Astrocyte (in vitro differentiated cells and primary cell): Measurements from ENCODE around the gene BCL7A. TPM values are rescaled to one million over a fixed set of nuclear protein-coding genes. Genes with fewer than 3 reads are reported as not detected.

Source experiments
- DNase-seq: peaks from one replicate; pipeline ENCODE4 v3.0.0-alpha.2; 2010; ENCODE audit warnings: low read depth
- FAIRE-seq: peaks from 2 replicates; lab custom pipeline; 2011; peaks lifted over from hg19 to GRCh38; lab: Jason Lieb, UNC
- H2AFZ ChIP-seq: 2 replicates; pipeline ENCODE4 v1.6.0; 2012; ENCODE audit warnings: low read depth, low read length, inconsistent platforms
- H3K27ac ChIP-seq: 2 replicates; pipeline ENCODE4 v1.5.1; 2011; ENCODE audit warnings: low read depth, low read length, inconsistent platforms
- H3K27me3 ChIP-seq: 2 replicates; pipeline ENCODE4 v1.6.0; 2011; ENCODE audit warnings: low read length, inconsistent platforms; ENCODE audit not compliant: insufficient read depth
- H3K36me3 ChIP-seq: 2 replicates; pipeline ENCODE4 v1.5.1; 2011; ENCODE audit warnings: low read length, inconsistent platforms; ENCODE audit not compliant: insufficient read depth
- H3K4me1 ChIP-seq: 2 replicates; pipeline ENCODE4 v1.5.1; 2011; ENCODE audit warnings: low read length, inconsistent platforms; ENCODE audit not compliant: insufficient read depth
- H3K4me2 ChIP-seq: 2 replicates; pipeline ENCODE4 v1.6.0; 2012; ENCODE audit warnings: low read length, inconsistent platforms
- H3K4me3 ChIP-seq: 2 replicates; pipeline ENCODE4 v1.5.1; 2011; ENCODE audit warnings: low read depth, mild to moderate bottlenecking, low read length, inconsistent platforms; ENCODE audit not compliant: insufficient read depth
- H3K79me2 ChIP-seq: 2 replicates; pipeline ENCODE4 v1.6.0; 2012; ENCODE audit warnings: mild to moderate bottlenecking, low read length, inconsistent platforms; ENCODE audit not compliant: insufficient read depth
- H3K9ac ChIP-seq: 2 replicates; pipeline ENCODE4 v1.6.0; 2012; ENCODE audit warnings: mild to moderate bottlenecking, low read length, inconsistent platforms
- H3K9me3 ChIP-seq: 2 replicates; pipeline ENCODE4 v1.5.1; 2012; ENCODE audit warnings: low read depth, mild to moderate bottlenecking, low read length, inconsistent platforms; ENCODE audit not compliant: insufficient read depth
- H4K20me1 ChIP-seq: 2 replicates; pipeline ENCODE4 v1.6.0; 2012; ENCODE audit warnings: low read length, inconsistent platforms; ENCODE audit not compliant: insufficient read depth
- H3K27ac Mint-ChIP-seq: one replicate; pipeline ENCODE4 v1.8.0; 2021; ENCODE audit warnings: mild to moderate bottlenecking, mixed read lengths; ENCODE audit not compliant: unreplicated experiment
- H3K27me3 Mint-ChIP-seq: one replicate; pipeline ENCODE4 v1.8.0; 2021; ENCODE audit warnings: low read depth, mixed read lengths; ENCODE audit not compliant: unreplicated experiment
- H3K36me3 Mint-ChIP-seq: one replicate; pipeline ENCODE4 v1.8.0; 2021; ENCODE audit warnings: low read depth, mixed read lengths; ENCODE audit not compliant: unreplicated experiment
- H3K4me1 Mint-ChIP-seq: one replicate; pipeline ENCODE4 v1.8.0; 2021; ENCODE audit warnings: low read depth, mixed read lengths; ENCODE audit not compliant: unreplicated experiment
- H3K4me3 Mint-ChIP-seq: one replicate; pipeline ENCODE4 v1.8.0; 2021; ENCODE audit warnings: mild to moderate bottlenecking, moderate library complexity, mixed read lengths; ENCODE audit not compliant: unreplicated experiment
- H3K9me3 Mint-ChIP-seq: one replicate; pipeline ENCODE4 v1.8.0; 2021; ENCODE audit warnings: mild to moderate bottlenecking, mixed read lengths; ENCODE audit not compliant: unreplicated experiment
- EZH2 ChIP-seq: IDR thresholded peaks from 2 replicates; pipeline ENCODE4 v1.6.1; 2012; ENCODE audit warnings: mild to moderate bottlenecking, low read length, inconsistent platforms; ENCODE audit not compliant: insufficient read depth
- total RNA-seq: library from RNA; stranded (reverse); gene quantifications from 2 replicates; pipeline ENCODE4 v1.2.1, GENCODE V29; 2021
- TF ChIP-seq, protein P1 (sequence below): IDR thresholded peaks from 2 replicates; pipeline ENCODE4 v1.5.1; 2011; ENCODE audit warnings: low read depth, mild to moderate bottlenecking, inconsistent platforms, low read length, moderate library complexity; ENCODE audit not compliant: insufficient read depth

The BCL7A gene
- total RNA-seq, 1 donor from 2014 or later, result 9.6 TPM

- no peak overlapping the region for H2AFZ ChIP-seq
- H3K27ac Mint-ChIP-seq, result no peak overlapping the region
- no peak for FAIRE-seq
Measured at GRCh38 chr12:122004633-122005071, 17.0 kb upstream of the BCL7A start.

GRCh38 chr12:122005252-122005776, 16.4 kb upstream of the BCL7A start:
- no peaks in the 10 kb centered on the region for H3K36me3 ChIP-seq
- H3K27ac Mint-ChIP-seq, result no peak overlapping the region
- H3K27ac ChIP-seq, result no peak overlapping the region
- no peaks in the 10 kb centered on the region for H3K27me3 ChIP-seq
- H3K4me3 Mint-ChIP-seq, result no peak overlapping the region
- no peak overlapping the region for H2AFZ ChIP-seq
- H3K36me3 Mint-ChIP-seq, result peaks cover 9% of the 10 kb centered on the region
- FAIRE-seq (no peak), DNase-seq (no peak)
- H3K27me3 Mint-ChIP-seq, result peaks cover 8% of the 10 kb centered on the region
- no peaks in the 10 kb centered on the region for H3K9me3 ChIP-seq
- H3K4me1 ChIP-seq, result peaks cover 11% of the 10 kb centered on the region
- no peak overlapping the region for H3K9ac ChIP-seq
- H3K4me2 ChIP-seq, result no peak overlapping the region
- no peaks in the 10 kb centered on the region for H3K79me2 ChIP-seq
- no peaks in the 10 kb centered on the region for H4K20me1 ChIP-seq
- TF ChIP-seq EZH2, result no peak
- TF ChIP-seq, protein P1, sequence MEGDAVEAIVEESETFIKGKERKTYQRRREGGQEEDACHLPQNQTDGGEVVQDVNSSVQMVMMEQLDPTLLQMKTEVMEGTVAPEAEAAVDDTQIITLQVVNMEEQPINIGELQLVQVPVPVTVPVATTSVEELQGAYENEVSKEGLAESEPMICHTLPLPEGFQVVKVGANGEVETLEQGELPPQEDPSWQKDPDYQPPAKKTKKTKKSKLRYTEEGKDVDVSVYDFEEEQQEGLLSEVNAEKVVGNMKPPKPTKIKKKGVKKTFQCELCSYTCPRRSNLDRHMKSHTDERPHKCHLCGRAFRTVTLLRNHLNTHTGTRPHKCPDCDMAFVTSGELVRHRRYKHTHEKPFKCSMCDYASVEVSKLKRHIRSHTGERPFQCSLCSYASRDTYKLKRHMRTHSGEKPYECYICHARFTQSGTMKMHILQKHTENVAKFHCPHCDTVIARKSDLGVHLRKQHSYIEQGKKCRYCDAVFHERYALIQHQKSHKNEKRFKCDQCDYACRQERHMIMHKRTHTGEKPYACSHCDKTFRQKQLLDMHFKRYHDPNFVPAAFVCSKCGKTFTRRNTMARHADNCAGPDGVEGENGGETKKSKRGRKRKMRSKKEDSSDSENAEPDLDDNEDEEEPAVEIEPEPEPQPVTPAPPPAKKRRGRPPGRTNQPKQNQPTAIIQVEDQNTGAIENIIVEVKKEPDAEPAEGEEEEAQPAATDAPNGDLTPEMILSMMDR, result no peak
- H3K9me3 Mint-ChIP-seq, result peaks cover 2% of the 10 kb centered on the region
- H3K4me3 ChIP-seq, result no peak overlapping the region
- peaks cover 7% of the 10 kb centered on the region for H3K4me1 Mint-ChIP-seq

More at GRCh38 chr12:122004633-122005071, 17.0 kb upstream of the BCL7A start:
- peaks cover 3% of the 10 kb centered on the region for H3K9me3 Mint-ChIP-seq
- no peak for TF ChIP-seq EZH2
- TF ChIP-seq, protein P1, result no peak
- Histone ChIP-seq H3K9me3 (no peaks in the 10 kb centered on the region), H3K4me1 (peaks cover 11% of the 10 kb centered on the region), H3K4me2 (no peak overlapping the region), H3K79me2 (no peaks in the 10 kb centered on the region), H4K20me1 (no peaks in the 10 kb centered on the region), H3K9ac (no peak overlapping the region), H3K36me3 (no peaks in the 10 kb centered on the region), H3K27me3 (no peaks in the 10 kb centered on the region), H3K27ac (no peak overlapping the region), H3K4me3 (no peak overlapping the region)
- H3K27me3 Mint-ChIP-seq, result peaks cover 8% of the 10 kb centered on the region
- no peak overlapping the region for H3K4me3 Mint-ChIP-seq
- H3K4me1 Mint-ChIP-seq, result peaks cover 7% of the 10 kb centered on the region
- no peak for DNase-seq
- H3K36me3 Mint-ChIP-seq, result peaks cover 9% of the 10 kb centered on the region

GRCh38 chr12:122006186-122006926, 15.3 kb upstream of the BCL7A start:
- DNase-seq, result no peak
- no peak overlapping the region for H3K9ac ChIP-seq
- FAIRE-seq, result no peak
- peaks cover 8% of the 10 kb centered on the region for H3K27me3 Mint-ChIP-seq
- TF ChIP-seq, protein P1, result no peak
- no peak for TF ChIP-seq EZH2
- no peak overlapping the region for H3K27ac ChIP-seq
- H4K20me1 ChIP-seq, result no peaks in the 10 kb centered on the region
- H3K9me3 ChIP-seq, result no peaks in the 10 kb centered on the region
- H2AFZ ChIP-seq, result no peak overlapping the region
- no peak overlapping the region for H3K4me3 Mint-ChIP-seq
- no peaks in the 10 kb centered on the region for H3K27me3 ChIP-seq
- H3K79me2 ChIP-seq, result no peaks in the 10 kb centered on the region
- peaks cover 4% of the 10 kb centered on the region for H3K9me3 Mint-ChIP-seq
- H3K27ac Mint-ChIP-seq, result no peak overlapping the region
- peaks cover 7% of the 10 kb centered on the region for H3K4me1 Mint-ChIP-seq
- no peak overlapping the region for H3K4me3 ChIP-seq
- no peak overlapping the region for H3K4me2 ChIP-seq
- peaks cover 11% of the 10 kb centered on the region for H3K4me1 ChIP-seq
- H3K36me3 Mint-ChIP-seq, result peaks cover 10% of the 10 kb centered on the region
- H3K36me3 ChIP-seq, result no peaks in the 10 kb centered on the region
